Measurements from ENCODE around the gene BACH1. TPM values are rescaled to one million over a fixed set of nuclear protein-coding genes. Genes with fewer than 3 reads are reported as not detected.

The BACH1 gene
- total and polyA plus RNA-seq, 10 of the 15 experiments (the other 5 are each of a cell fraction or from before 2014, with no cell fraction given) = 3.2 to 25.7 (median 10.5) TPM

DNA sequence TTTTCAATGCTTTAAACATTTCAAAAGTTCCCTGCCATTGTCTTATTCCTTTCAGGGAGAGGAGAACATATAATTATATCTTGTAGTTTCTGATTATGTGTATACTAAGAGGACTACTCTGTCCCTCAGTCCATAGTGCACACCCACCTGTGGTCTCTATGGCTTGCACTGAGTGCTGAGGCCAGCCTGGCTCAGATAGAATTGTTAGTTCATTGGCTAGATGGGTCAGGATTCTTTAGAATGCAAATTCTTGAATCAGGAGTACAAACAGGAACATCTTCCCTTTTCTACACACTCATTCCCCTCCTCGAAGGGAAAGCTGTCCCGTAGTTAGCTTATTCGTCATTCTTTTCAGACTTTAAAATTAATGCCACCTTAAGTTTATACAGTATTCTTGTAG is 8.2 kb downstream of the BACH1 start (continued):
- TF ChIP-seq FOXK2 (IDR thresholded peaks at IDR 0.05) = no peak
- TF ChIP-seq, protein P1, sequence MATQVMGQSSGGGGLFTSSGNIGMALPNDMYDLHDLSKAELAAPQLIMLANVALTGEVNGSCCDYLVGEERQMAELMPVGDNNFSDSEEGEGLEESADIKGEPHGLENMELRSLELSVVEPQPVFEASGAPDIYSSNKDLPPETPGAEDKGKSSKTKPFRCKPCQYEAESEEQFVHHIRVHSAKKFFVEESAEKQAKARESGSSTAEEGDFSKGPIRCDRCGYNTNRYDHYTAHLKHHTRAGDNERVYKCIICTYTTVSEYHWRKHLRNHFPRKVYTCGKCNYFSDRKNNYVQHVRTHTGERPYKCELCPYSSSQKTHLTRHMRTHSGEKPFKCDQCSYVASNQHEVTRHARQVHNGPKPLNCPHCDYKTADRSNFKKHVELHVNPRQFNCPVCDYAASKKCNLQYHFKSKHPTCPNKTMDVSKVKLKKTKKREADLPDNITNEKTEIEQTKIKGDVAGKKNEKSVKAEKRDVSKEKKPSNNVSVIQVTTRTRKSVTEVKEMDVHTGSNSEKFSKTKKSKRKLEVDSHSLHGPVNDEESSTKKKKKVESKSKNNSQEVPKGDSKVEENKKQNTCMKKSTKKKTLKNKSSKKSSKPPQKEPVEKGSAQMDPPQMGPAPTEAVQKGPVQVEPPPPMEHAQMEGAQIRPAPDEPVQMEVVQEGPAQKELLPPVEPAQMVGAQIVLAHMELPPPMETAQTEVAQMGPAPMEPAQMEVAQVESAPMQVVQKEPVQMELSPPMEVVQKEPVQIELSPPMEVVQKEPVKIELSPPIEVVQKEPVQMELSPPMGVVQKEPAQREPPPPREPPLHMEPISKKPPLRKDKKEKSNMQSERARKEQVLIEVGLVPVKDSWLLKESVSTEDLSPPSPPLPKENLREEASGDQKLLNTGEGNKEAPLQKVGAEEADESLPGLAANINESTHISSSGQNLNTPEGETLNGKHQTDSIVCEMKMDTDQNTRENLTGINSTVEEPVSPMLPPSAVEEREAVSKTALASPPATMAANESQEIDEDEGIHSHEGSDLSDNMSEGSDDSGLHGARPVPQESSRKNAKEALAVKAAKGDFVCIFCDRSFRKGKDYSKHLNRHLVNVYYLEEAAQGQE (IDR thresholded peaks at IDR 0.05; ENCODE audit: low read depth, low read length) = no peak
- TF ChIP-seq, protein P2, sequence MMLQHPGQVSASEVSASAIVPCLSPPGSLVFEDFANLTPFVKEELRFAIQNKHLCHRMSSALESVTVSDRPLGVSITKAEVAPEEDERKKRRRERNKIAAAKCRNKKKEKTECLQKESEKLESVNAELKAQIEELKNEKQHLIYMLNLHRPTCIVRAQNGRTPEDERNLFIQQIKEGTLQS (IDR thresholded peaks at IDR 0.05; ENCODE audit: borderline replicate concordance, extremely low read depth, low read depth, low read length) = no peak
- no peak for TF ChIP-seq SRF (IDR thresholded peaks at IDR 0.05; ENCODE audit: low read depth in 2 of 2, low read length in 2 of 2)
- no peak for TF ChIP-seq WRNIP1 (IDR thresholded peaks at IDR 0.05; ENCODE audit: borderline replicate concordance, low read depth, low read length)
- no peak for TF ChIP-seq YBX1 (IDR thresholded peaks at IDR 0.05)

DNA sequence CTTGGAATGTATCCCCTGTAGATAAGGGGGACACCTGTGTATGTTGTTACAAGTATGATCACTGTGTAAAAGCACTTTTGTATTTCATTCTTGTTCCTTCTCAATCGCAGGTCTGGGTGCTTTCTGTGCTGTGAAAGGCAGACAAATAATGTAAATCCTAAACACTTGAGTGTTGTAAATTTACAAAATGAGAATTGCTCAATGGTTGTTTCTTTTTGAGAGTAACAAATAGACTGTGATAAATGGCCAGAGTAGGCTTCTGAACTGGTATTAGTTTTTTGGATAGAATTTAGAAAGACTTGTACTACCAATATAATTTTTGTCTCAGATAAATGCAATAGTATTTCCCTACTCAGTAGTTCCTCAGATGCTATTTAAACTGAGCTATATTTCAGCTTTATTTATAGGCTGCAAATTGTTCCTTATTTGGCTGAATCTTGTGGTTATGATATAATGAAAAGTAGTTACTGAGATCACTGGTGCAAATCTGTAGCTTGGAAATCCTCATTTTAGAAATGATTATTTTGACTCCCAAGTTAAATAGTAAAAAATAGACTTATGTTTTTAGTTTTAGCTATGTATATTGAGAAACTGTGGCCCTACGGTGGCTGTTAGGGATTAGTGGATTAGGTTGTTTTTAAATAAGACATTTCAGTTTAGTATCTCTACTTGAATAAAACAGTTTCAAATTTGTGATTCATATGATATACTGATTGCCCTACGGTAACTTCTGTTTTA is 9.2 kb downstream of the BACH1 start:
- RAD21 ChIA-PET (ENCODE audit: unreplicated experiment) = interaction anchor here (0.8 to 1.8 kb wide), 5 partner anchors 8 to 185 kb away, joined by 3 to 4 read pairs (median 3); partner anchors contain the start of gene BACH1
- CTCF ChIA-PET = interaction anchor here (0.7 kb wide), 2 partner anchors 64 to 228 kb away, joined by 3 read pairs; no protein-coding TSS in a partner anchor
- FAIRE-seq (no peak), DNase-seq (ENCODE audit: low read depth, low spot score) (no peak), ATAC-seq (peak; percentile 3)
- Histone ChIP-seq H3K27me3 (replicated peaks in 1 of 2; ENCODE audit: control insufficient read depth in 2 of 2, insufficient read depth in 2 of 2, low read length in 1 of 2) (no peaks in the 10 kb centered on the region), H3K9ac (ENCODE audit: control insufficient read depth, insufficient read depth, low read length) (no peak overlapping the region), H2AFZ (ENCODE audit: control insufficient read depth, low read depth, low read length) (no peak overlapping the region), H3K9me3 (replicated peaks; ENCODE audit: control insufficient read depth, insufficient read depth, low read length) (peaks cover 5% of the 10 kb centered on the region; the same call in 1 of the 3 replicates), H3K4me2 (ENCODE audit: control insufficient read depth, insufficient read depth) (peak overlapping the region; percentile 70), H3K36me3 (ENCODE audit: control insufficient read depth in 2 of 2, insufficient read depth in 2 of 2, low read length in 1 of 2) (0 out of 4 replicates have a peak, but pooled peaks cover 0 to 9% of the 10 kb centered on the region in 2 experiments), H3K79me2 (ENCODE audit: control insufficient read depth, insufficient read depth, low read length) (peaks cover 98% of the 10 kb centered on the region), H3K4me1 (ENCODE audit: control insufficient read depth, insufficient read depth, low read length) (peaks cover 20% of the 10 kb centered on the region), H3K27ac (ENCODE audit: control insufficient read depth, insufficient read depth) (peak overlapping the region; percentile 22; the same call in 1 of the 2 replicates), H4K20me1 (ENCODE audit: control insufficient read depth, insufficient read depth) (no peaks in the 10 kb centered on the region), H3K4me3 (no peak overlapping the region)
- intact Hi-C loops (cut with micrococcal nuclease; ENCODE audit: unreplicated experiment) (loop anchor here (10.0 kb wide), 1 partner anchor 313 kb away; the partner anchor contains the start of gene LTN1), in situ Hi-C loops (cut with MboI) (loop anchor here (5.0 kb wide), 1 partner anchor 231 kb away; no protein-coding TSS in a partner anchor)
- SMC1A ChIA-PET (ENCODE audit: uncharacterized antibody, unreplicated experiment) = interaction anchor here (0.7 to 1.6 kb wide), 11 partner anchors 9 to 236 kb away, joined by 3 to 5 read pairs (median 3); no protein-coding TSS in a partner anchor
- WGBS (ENCODE audit: insufficient coverage, insufficient replicate concordance, low lambda C conversion rate, missing lambda C conversion rate) = 1% methylated on average over 3 of the region's 3 CpGs
- POLR2A ChIA-PET = interaction anchor here (0.7 to 1.4 kb wide), 5 partner anchors 32 to 182 kb away, joined by 3 to 4 read pairs (median 3); no protein-coding TSS in a partner anchor
- no TSS peak for BruUV-seq (replicated peaks)
- TF ChIP-seq NFIC (IDR thresholded peaks at IDR 0.05; ENCODE audit: low read depth, low read length) (peak; percentile 64; the same call in 1 of the 2 replicates), JUNB (IDR thresholded peaks at IDR 0.05) (peak; percentile 45; the same call in 1 of the 2 replicates), NRF1 (conservative IDR thresholded peaks at IDR 0.05; ENCODE audit: low read depth, low read length) (no peak), CHD2 (IDR thresholded peaks at IDR 0.05; ENCODE audit: borderline replicate concordance, low read depth, low read length) (no peak), SP1 (IDR thresholded peaks at IDR 0.05; ENCODE audit: low read depth, low read length) (no peak), RUNX3 (IDR thresholded peaks at IDR 0.05; ENCODE audit: low read length) (peak; percentile 82), MEF2A (IDR thresholded peaks at IDR 0.05; ENCODE audit: insufficient read depth, low read depth, low read length) (peak; percentile 59; the same call in 1 of the 2 replicates), ETV6 (conservative IDR thresholded peaks at IDR 0.05 in 1 of 2, IDR thresholded peaks at IDR 0.05 in 1 of 2; ENCODE audit: borderline replicate concordance in 1 of 2, low read depth in 1 of 2) (no peak), ZZZ3 (IDR thresholded peaks at IDR 0.05; ENCODE audit: control insufficient read depth, insufficient read length, low read depth) (no peak)
- TF ChIP-seq, protein P3, sequence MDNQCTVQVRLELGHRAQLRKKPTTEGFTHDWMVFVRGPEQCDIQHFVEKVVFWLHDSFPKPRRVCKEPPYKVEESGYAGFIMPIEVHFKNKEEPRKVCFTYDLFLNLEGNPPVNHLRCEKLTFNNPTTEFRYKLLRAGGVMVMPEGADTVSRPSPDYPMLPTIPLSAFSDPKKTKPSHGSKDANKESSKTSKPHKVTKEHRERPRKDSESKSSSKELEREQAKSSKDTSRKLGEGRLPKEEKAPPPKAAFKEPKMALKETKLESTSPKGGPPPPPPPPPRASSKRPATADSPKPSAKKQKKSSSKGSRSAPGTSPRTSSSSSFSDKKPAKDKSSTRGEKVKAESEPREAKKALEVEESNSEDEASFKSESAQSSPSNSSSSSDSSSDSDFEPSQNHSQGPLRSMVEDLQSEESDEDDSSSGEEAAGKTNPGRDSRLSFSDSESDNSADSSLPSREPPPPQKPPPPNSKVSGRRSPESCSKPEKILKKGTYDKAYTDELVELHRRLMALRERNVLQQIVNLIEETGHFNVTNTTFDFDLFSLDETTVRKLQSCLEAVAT (IDR thresholded peaks at IDR 0.05) = no peak

Measured in GM12878 (cell line).